K562 (cell line): ENCODE data around the gene OGDH. TPM values are rescaled to one million over a fixed set of nuclear protein-coding genes. Genes with fewer than 3 reads are reported as not detected.

Source experiments
- ARID4B ChIP-seq: sonication (generic); formaldehyde crosslinking; IDR thresholded peaks from 2 replicates; pipeline ENCODE4 v1.8.0; 2022; ENCODE audit warnings: mild to moderate bottlenecking, missing genetic modification reagents
- CBX1 ChIP-seq: sonication (generic); IDR thresholded peaks from 2 replicates; pipeline ENCODE4 v1.6.1; 2016; ENCODE audit warnings: antibody characterized with exemption, low read depth, mild to moderate bottlenecking
- CCNT2 ChIP-seq: IDR thresholded peaks from 2 replicates; pipeline ENCODE4 v1.6.1; 2011; ENCODE audit warnings: borderline replicate concordance, low read depth, mild to moderate bottlenecking, moderate library complexity, mixed read lengths, low read length; ENCODE audit not compliant: insufficient read length; ENCODE audit errors: extremely low read depth
- DPF2 ChIP-seq: fragments of 450-650 bp; IDR thresholded peaks from 2 replicates; pipeline ENCODE4 v1.6.1; 2016
- EGR1 ChIP-seq: fragments of 450-650 bp; conservative IDR thresholded peaks from 2 replicates; pipeline ENCODE4 v1.6.1; 2017; ENCODE audit warnings: mild to moderate bottlenecking
- JUN ChIP-seq, 2 experiments: sonication (generic) in 1 of 2; formaldehyde crosslinking in 1 of 2; IDR thresholded peaks; 2 replicates each; pipeline versions ENCODE4 v1.6.1 to v1.8.0; 2012 to 2022; ENCODE audit warnings: borderline replicate concordance in 2 of 2, mild to moderate bottlenecking in 2 of 2, improper control_type of control experiment in 1 of 2, low read depth in 1 of 2, low read length in 1 of 2, missing genetic modification reagents in 1 of 2
- MBD2 ChIP-seq: sonication (generic); IDR thresholded peaks from 2 replicates; pipeline ENCODE4 v1.6.1; 2016; ENCODE audit warnings: low read depth, borderline replicate concordance
- MEIS2 ChIP-seq: fragments of 450-650 bp; IDR thresholded peaks from 2 replicates; pipeline ENCODE4 v1.6.1; 2014; ENCODE audit warnings: mild to moderate bottlenecking; ENCODE audit not compliant: partially characterized antibody
- POLR2AphosphoS5 ChIP-seq: IDR thresholded peaks from 2 replicates; pipeline ENCODE4 v1.6.1; 2011; ENCODE audit warnings: mild to moderate bottlenecking, low read depth, low read length, moderate library complexity; ENCODE audit not compliant: control insufficient read depth, insufficient read depth
- RAD21 ChIP-seq, 2 experiments: fragments of 250-450 bp in 1 of 2; fragments of 450-650 bp in 1 of 2; sonication (Bioruptor Pico) in 1 of 2; formaldehyde crosslinking in 1 of 2; IDR thresholded peaks in 1 of 2; conservative IDR thresholded peaks in 1 of 2; 2 replicates each; pipeline versions ENCODE4 v1.4.0 to v1.8.0; 2020 to 2022; ENCODE audit warnings: mild to moderate bottlenecking in 2 of 2, moderate library complexity in 1 of 2
- SMAD4 ChIP-seq: fragments of 250-450 bp; sonication (Bioruptor Pico); conservative IDR thresholded peaks from 2 replicates; pipeline ENCODE4 v1.8.0; 2021; ENCODE audit warnings: inconsistent platforms, mild to moderate bottlenecking, moderate library complexity
- SMARCA5 ChIP-seq: fragments of 450-650 bp; IDR thresholded peaks from 2 replicates; pipeline ENCODE4 v1.6.1; 2016
- ZNF431 ChIP-seq: sonication (generic); formaldehyde crosslinking; IDR thresholded peaks from 2 replicates; pipeline ENCODE4 v1.8.0; 2022; ENCODE audit warnings: mild to moderate bottlenecking, missing genetic modification reagents
- polyA plus RNA-seq, 8 experiments: library from polyadenylated mRNA; depleted of rRNA in 4 of 8; stranded (reverse) in 5 of 8; unstranded in 3 of 8; fragments of >200 nt; fragmentation: Nextera tagmentation in 2 of 8; fragmentation: Illumina TruSeq in 1 of 8; extraction: Ambion mirVana in 2 of 8; extraction: Trizol in 1 of 8; gene quantifications; 2 replicates each; pipeline versions ENCODE4 v1.2.1 to v1.2.3, GENCODE V29; 2011 to 2014; ENCODE audit warnings: inconsistent platforms in 1 of 8, missing spikeins in 1 of 8
- total RNA-seq, 7 experiments: library from RNA; depleted of rRNA in 6 of 7; stranded (reverse); fragments of >200 nt in 6 of 7; fragmentation: Illumina TruSeq in 2 of 7; extraction: Trizol in 2 of 7; gene quantifications; 2 replicates each; pipeline versions ENCODE4 v1.2.1 to v1.2.3, GENCODE V29; 2011 to 2021; ENCODE audit warnings: low replicate concordance in 1 of 7
- TF ChIP-seq, protein P1 (sequence below): sonication (generic); formaldehyde crosslinking; IDR thresholded peaks from 2 replicates; pipeline ENCODE4 v1.8.0; 2022; ENCODE audit warnings: missing genetic modification reagents, mild to moderate bottlenecking, borderline replicate concordance
- TF ChIP-seq, protein P2 (sequence below), 2 experiments: fragments of 250-450 bp in 1 of 2; fragments of 450-650 bp in 1 of 2; sonication (Bioruptor Pico) in 1 of 2; IDR thresholded peaks; 2 replicates each; pipeline versions ENCODE4 v1.6.1 to v1.8.0; 2016 to 2021; ENCODE audit warnings: mild to moderate bottlenecking in 2 of 2, moderate library complexity in 2 of 2, missing compliant biosample characterization in 1 of 2, missing genetic modification characterization in 1 of 2
- TF ChIP-seq, protein P3 (sequence below): fragments of 250-450 bp; sonication (Bioruptor Pico); IDR thresholded peaks from 2 replicates; pipeline ENCODE4 v1.4.0; 2020; ENCODE audit warnings: mild to moderate bottlenecking

Gene OGDH
- total and polyA plus RNA-seq, 9 of the 15 experiments (the other 6 are each of a cell fraction or from before 2014, with no cell fraction given) = 3.1 to 80.3 (median 23.5) TPM

GRCh38 chr7:44565097-44565794, 41.2 kb upstream of the OGDH start (continued):
- TF ChIP-seq, protein P1, sequence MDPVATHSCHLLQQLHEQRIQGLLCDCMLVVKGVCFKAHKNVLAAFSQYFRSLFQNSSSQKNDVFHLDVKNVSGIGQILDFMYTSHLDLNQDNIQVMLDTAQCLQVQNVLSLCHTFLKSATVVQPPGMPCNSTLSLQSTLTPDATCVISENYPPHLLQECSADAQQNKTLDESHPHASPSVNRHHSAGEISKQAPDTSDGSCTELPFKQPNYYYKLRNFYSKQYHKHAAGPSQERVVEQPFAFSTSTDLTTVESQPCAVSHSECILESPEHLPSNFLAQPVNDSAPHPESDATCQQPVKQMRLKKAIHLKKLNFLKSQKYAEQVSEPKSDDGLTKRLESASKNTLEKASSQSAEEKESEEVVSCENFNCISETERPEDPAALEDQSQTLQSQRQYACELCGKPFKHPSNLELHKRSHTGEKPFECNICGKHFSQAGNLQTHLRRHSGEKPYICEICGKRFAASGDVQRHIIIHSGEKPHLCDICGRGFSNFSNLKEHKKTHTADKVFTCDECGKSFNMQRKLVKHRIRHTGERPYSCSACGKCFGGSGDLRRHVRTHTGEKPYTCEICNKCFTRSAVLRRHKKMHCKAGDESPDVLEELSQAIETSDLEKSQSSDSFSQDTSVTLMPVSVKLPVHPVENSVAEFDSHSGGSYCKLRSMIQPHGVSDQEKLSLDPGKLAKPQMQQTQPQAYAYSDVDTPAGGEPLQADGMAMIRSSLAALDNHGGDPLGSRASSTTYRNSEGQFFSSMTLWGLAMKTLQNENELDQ = no peak
- TF ChIP-seq POLR2AphosphoS5 (no peak; the same call in 1 of the 2 replicates), SMAD4 (CRISPR knock-in tag) (0 out of 2 replicates have a peak, but pooled peaks have one; percentile 25), CCNT2 (no peak), MBD2 (no peak), CBX1 (no peak), DPF2 (no peak), MEIS2 (no peak), ARID4B (CRISPR knock-in tag) (0 out of 2 replicates have a peak, but pooled peaks have one; percentile 15), ZNF431 (CRISPR knock-in tag) (peak; percentile 33; the same call in 1 of the 2 replicates), SMARCA5 (0 out of 2 replicates have a peak, but pooled peaks have one; percentile 36), JUN (IDR thresholded peaks at IDR 0.05; ENCODE audit: borderline replicate concordance, low read depth, low read length) (0 out of 2 replicates have a peak, but pooled peaks have one; percentile 8), JUN (CRISPR knock-in tag; IDR thresholded peaks at IDR 0.05; ENCODE audit: borderline replicate concordance) (no peak), EGR1 (no peak), RAD21 (CRISPR knock-in tag; conservative IDR thresholded peaks at IDR 0.05 in 1 of 2, IDR thresholded peaks at IDR 0.05 in 1 of 2) (peak; percentile 69 to 77)
- TF ChIP-seq, protein P2, sequence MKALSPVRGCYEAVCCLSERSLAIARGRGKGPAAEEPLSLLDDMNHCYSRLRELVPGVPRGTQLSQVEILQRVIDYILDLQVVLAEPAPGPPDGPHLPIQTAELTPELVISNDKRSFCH (CRISPR knock-in tag; IDR thresholded peaks at IDR 0.05) = no peak
- TF ChIP-seq, protein P2 (tag; IDR thresholded peaks at IDR 0.05) = peak; percentile 38; the same call in 1 of the 2 replicates
- TF ChIP-seq, protein P3, sequence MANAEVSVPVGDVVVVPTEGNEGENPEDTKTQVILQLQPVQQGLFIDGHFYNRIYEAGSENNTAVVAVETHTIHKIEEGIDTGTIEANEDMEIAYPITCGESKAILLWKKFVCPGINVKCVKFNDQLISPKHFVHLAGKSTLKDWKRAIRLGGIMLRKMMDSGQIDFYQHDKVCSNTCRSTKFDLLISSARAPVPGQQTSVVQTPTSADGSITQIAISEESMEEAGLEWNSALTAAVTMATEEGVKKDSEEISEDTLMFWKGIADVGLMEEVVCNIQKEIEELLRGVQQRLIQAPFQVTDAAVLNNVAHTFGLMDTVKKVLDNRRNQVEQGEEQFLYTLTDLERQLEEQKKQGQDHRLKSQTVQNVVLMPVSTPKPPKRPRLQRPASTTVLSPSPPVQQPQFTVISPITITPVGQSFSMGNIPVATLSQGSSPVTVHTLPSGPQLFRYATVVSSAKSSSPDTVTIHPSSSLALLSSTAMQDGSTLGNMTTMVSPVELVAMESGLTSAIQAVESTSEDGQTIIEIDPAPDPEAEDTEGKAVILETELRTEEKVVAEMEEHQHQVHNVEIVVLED (CRISPR knock-in tag) = no peak
